ENCODE measurements around the gene ZNFX1.

ZNFX1 gene

GRCh38 chr20:49291200-49291599, 13.3 kb upstream of the ZNFX1 start:
- no peak for DNase-seq

- DNase-seq: no peak
Observed at GRCh38 chr20:49290608-49291191, 12.8 kb upstream of the ZNFX1 start.

- no peak for DNase-seq
Observed at GRCh38 chr20:49288784-49289696, 11.2 kb upstream of the ZNFX1 start.

GRCh38 chr20:49288250-49288751, 10.4 kb upstream of the ZNFX1 start:
- DNase-seq: no peak

GRCh38 chr20:49287555-49288249, 9.8 kb upstream of the ZNFX1 start:
- no peak for DNase-seq

- no peak for DNase-seq
Observed at GRCh38 chr20:49286689-49287551, 9.1 kb upstream of the ZNFX1 start.

GRCh38 chr20:49285813-49286494, 8.1 kb upstream of the ZNFX1 start:
- no peak for DNase-seq

GRCh38 chr20:49285233-49285668, 7.4 kb upstream of the ZNFX1 start:
- no peak for DNase-seq

GRCh38 chr20:49284818-49285217, 7.0 kb upstream of the ZNFX1 start:
- no peak for DNase-seq

- no peak for DNase-seq
Observed at GRCh38 chr20:49283703-49284625, 6.1 kb upstream of the ZNFX1 start.

GRCh38 chr20:49283176-49283702, 5.4 kb upstream of the ZNFX1 start:
- DNase-seq: no peak

GRCh38 chr20:49282584-49283171, 4.8 kb upstream of the ZNFX1 start:
- no peak for DNase-seq

GRCh38 chr20:49281913-49282467, 4.1 kb upstream of the ZNFX1 start:
- DNase-seq: no peak

GRCh38 chr20:49281059-49281912, 3.4 kb upstream of the ZNFX1 start:
- no peak for DNase-seq

GRCh38 chr20:49280463-49281058, 2.7 kb upstream of the ZNFX1 start:
- DNase-seq: no peak

- DNase-seq: no peak
Observed at GRCh38 chr20:49279677-49280462, 2.0 kb upstream of the ZNFX1 start.
